AG09319 (cell line): ENCODE measurements around the gene SLC26A8.

Source experiments
- DNase-seq: peaks from one replicate; pipeline ENCODE4 v3.0.0-alpha.2; 2010; ENCODE audit warnings: low read depth; ENCODE audit errors: extremely low read depth
- CTCF ChIP-seq: IDR thresholded peaks from 2 replicates; pipeline ENCODE4 v1.5.1; 2011; ENCODE audit warnings: low read depth, mild to moderate bottlenecking, inconsistent platforms, low read length, moderate library complexity

Gene SLC26A8

GRCh38 chr6:36050947-36051710, 26.7 kb upstream of the SLC26A8 start:
- no peak for DNase-seq
- TF ChIP-seq CTCF, result no peak

- TF ChIP-seq CTCF, result no peak
- no peak for DNase-seq
Observed at GRCh38 chr6:36050305-36050704, 25.9 kb upstream of the SLC26A8 start.

- DNase-seq, result no peak
- no peak for TF ChIP-seq CTCF
Observed at GRCh38 chr6:36049582-36049981, 25.1 kb upstream of the SLC26A8 start.

- DNase-seq, result no peak
- TF ChIP-seq CTCF, result no peak
Observed at GRCh38 chr6:36042618-36043260, 18.3 kb upstream of the SLC26A8 start.

GRCh38 chr6:36040958-36041357, 16.5 kb upstream of the SLC26A8 start:
- DNase-seq, result no peak
- TF ChIP-seq CTCF, result no peak

GRCh38 chr6:36039112-36039511, 14.7 kb upstream of the SLC26A8 start:
- no peak for DNase-seq
- TF ChIP-seq CTCF, result no peak

DNA sequence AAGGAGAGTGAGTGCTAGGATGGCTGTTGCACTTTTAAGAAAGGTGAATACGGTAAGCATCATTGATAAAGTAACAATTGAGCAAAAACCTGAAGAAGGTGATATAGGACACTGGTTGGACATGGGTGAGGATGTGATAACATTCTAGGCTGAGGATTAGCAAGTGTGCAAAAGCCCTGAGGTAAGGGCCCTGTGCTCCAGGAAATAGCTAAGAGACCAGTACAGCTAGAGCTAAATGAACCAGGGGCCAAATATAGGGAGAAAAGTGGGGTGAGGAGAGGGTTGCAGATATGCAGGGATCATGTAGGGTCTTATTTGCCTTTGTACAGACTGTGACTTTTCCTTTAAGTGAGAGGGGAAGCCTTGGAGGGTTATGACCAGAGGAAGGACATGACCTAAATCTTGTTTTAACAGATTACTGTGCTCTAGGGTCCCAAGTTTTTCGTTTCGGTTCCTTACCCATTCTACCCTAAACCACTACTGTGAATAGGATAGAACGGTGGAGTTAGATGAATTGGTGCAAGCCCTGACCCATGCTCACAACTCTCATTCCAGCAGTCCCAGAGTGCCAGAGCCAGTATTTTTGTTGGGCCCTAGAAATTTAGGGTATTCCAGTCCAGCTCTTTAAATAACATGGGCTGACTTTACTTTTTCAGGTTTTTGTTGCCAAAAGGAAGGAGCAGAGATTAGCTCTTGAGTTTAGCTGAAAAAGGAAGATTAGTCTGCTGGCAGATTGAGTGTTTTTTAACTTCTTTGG, 13.9 kb upstream of the SLC26A8 start:
- TF ChIP-seq CTCF, result no peak
- DNase-seq, result no peak
